ENCODE measurements around the gene TP73.

- TF ChIP-seq CTCF (IDR thresholded peaks at IDR 0.05), result no peak
- no peak for TF ChIP-seq POLR2A (IDR thresholded peaks at IDR 0.05)
These were observed 80.2 kb downstream of the TP73 start for GRCh38 chr1:3732434-3733093.

Measured in right lobe of liver (tissue), 4 donors.